Fibroblast of pulmonary artery (primary cell): ENCODE results near the gene SRPX.

Experiments used
- DNase-seq: peaks from one replicate; pipeline ENCODE4 v3.0.0-alpha.2; 2010; ENCODE audit warnings: low read depth
- H3K4me3 ChIP-seq: replicated peaks from 2 replicates; pipeline ENCODE4 v1.5.1; 2011; ENCODE audit warnings: low read depth, mild to moderate bottlenecking, control low read depth, low read length, moderate library complexity
- CTCF ChIP-seq: IDR thresholded peaks from 2 replicates; pipeline ENCODE4 v1.5.1; 2011; ENCODE audit warnings: mild to moderate bottlenecking, control low read depth, low read length, inconsistent platforms; ENCODE audit errors: missing control alignments

Gene SRPX

GRCh38 chrX:38165023-38165422 lies 55.6 kb downstream of the SRPX start:
- DNase-seq, result no peak
- no peak for TF ChIP-seq CTCF
- no peak overlapping the region for H3K4me3 ChIP-seq

- TF ChIP-seq CTCF, result no peak
- no peak for DNase-seq
- H3K4me3 ChIP-seq, result no peak overlapping the region
Observed at GRCh38 chrX:38163193-38163592, 57.5 kb downstream of the SRPX start.

GRCh38 chrX:38156838-38157237 lies 63.8 kb downstream of the SRPX start:
- no peak for DNase-seq
- no peak overlapping the region for H3K4me3 ChIP-seq
- no peak for TF ChIP-seq CTCF

- no peak for TF ChIP-seq CTCF
- H3K4me3 ChIP-seq, result no peak overlapping the region
- DNase-seq, result no peak
Observed at GRCh38 chrX:38154818-38155217, 65.9 kb downstream of the SRPX start.

GRCh38 chrX:38154340-38154739 lies 66.3 kb downstream of the SRPX start:
- TF ChIP-seq CTCF, result no peak
- no peak for DNase-seq
- no peak overlapping the region for H3K4me3 ChIP-seq

GRCh38 chrX:38151441-38151840 lies 69.2 kb downstream of the SRPX start:
- no peak overlapping the region for H3K4me3 ChIP-seq
- DNase-seq, result no peak
- no peak for TF ChIP-seq CTCF

GRCh38 chrX:38150993-38151392 lies 69.7 kb downstream of the SRPX start:
- TF ChIP-seq CTCF, result no peak
- DNase-seq, result no peak
- H3K4me3 ChIP-seq, result no peak overlapping the region
